ENCODE measurements around the gene SLC39A10.

DNA sequence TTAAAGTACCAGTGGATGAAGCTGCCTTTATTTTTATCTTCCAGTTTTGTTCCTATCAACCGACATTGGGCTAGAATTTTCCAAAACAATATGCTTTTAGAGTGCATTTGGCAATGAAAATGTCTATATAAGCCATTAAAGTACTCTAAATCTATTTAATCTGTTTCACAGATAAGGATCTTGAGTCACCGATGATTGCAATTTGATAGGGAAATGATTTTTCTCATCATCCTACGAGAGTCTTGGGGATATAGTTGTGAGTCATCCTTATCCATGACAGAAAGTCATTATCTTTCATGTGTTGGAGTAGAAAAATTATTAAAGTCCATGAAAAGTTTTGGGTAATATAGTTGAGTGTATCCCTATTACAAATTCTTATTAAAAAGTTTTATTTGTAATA, 26.1 kb downstream of the SLC39A10 start:
- TF ChIP-seq EZH2 (IDR thresholded peaks at IDR 0.05; ENCODE audit: borderline replicate concordance, insufficient read depth, low read depth, low read length, poor library complexity, severe bottlenecking) (no peak), CTCF (IDR thresholded peaks at IDR 0.05) (no peak)
